Suppressor macrophage (primary cell): ENCODE measurements around the gene GDAP2.

Experiments used
- DNase-seq, 4 experiments: peaks; one replicate each; pipeline ENCODE4 v3.0.0-alpha.2; 2020 to 2022

Gene GDAP2

DNA sequence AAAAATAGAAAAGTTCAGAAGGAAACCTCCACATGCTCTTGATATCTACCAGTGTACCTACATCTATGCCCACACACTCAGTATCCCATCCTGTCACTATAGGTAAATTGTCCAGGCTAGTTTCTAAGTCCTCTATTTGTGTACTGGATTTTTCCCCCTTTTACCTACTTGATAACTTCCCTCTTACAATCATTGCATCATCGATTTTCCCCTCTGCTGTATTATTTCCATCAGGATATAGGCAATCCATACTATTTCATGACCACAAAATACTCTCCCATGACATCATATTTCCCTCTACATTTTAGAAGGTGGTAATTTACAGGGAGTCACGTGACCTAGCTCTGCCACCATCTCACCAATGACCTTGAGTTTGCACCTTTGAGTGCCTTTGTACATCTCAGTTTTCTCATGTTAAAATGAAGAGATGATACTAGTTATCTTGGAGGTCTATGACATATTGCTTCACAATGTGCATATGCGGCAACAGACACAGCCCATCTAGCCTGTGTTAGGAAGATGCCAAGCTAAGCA is 88.2 kb downstream of the GDAP2 start:
- no peak for DNase-seq

DNA sequence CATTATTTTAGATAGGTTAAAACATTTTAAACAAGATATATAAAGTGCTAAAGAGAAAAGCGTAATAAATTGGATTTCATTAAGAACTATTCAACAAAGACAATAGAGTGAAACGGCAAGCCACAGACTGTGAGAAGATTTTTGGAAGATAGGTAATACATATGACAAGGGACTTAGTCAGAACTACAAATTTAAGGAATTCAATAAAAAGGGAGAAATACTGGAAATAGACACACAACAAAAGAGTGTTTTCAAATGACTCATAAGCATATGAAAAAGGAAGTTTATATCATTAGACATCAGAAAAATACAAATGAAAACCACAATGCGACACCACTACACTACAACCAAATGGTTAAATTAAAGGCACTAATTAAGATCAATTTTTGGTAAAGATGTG is 90.5 kb downstream of the GDAP2 start:
- no peak for DNase-seq

- no peak for DNase-seq
Observed at GRCh38 chr1:117836069-117836468, 93.4 kb downstream of the GDAP2 start.

- DNase-seq = no peak
Observed at GRCh38 chr1:117834416-117834815, 95.0 kb downstream of the GDAP2 start.

DNA sequence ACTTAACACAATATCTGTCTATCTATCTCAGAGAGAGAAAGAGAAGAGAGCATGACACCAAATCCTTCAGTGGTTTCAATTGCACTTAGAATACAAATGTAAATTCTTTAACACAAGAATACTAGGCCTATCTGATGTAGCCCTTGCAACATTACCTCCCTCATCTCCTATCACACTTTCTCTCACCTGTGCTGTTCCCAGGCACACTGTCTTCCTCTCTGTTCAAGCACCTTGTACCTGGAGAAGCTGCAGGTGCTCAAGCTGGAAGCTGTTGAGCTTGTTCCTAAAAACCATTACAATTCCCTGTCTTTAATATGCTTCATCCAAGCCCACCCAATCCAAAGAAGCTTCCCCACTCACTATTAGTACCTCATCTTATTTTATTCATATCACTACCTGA is 97.0 kb downstream of the GDAP2 start:
- no peak for DNase-seq

DNA sequence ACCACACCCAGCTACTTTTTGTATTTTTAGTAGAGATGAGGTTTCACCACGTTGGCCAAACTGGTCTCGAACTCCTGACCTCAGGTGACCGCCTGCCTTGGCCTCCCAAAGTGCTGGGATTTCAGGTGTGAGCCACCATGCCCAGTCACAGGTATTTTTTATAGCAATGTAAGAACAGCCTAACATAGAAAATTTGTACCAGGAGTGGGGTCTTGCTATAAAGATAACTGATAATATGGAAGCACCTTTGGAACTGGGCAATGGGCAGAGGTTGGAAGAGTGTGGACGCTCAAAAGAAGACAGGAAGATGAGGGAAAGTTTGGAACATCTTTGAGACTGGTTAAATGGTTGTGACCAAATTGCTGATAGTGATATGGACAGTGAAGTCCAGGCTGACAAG is 99.2 kb downstream of the GDAP2 start:
- DNase-seq = no peak

- DNase-seq = no peak
Observed at GRCh38 chr1:117828201-117828600, 101.2 kb downstream of the GDAP2 start.

DNA sequence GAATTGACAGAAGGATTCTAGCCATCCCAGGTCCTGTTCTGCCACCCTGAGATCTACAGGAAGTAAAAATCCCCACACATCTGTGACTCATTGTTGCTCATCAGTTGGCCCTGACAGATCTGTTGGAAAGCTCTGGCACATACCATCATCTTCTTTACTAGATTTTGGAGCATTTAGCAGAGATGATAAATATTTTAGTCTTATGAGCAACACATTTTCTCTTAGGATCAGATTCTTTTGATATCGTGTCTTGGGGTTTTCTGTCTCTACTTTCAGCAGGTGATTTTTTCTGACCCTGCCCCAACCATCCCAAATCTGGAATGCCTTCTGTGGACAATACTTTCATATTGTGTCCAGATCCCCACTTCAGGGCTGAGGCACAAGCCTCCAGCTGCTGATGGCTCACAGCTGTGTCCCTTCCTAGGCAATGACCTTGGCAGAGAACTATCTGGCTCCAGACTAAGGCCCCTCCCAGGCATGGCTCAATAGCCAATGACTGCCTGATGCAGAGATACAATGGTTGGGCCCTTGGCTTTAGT is 102.8 kb downstream of the GDAP2 start:
- DNase-seq = peak; percentile 8 to 45 (median 20)

DNA sequence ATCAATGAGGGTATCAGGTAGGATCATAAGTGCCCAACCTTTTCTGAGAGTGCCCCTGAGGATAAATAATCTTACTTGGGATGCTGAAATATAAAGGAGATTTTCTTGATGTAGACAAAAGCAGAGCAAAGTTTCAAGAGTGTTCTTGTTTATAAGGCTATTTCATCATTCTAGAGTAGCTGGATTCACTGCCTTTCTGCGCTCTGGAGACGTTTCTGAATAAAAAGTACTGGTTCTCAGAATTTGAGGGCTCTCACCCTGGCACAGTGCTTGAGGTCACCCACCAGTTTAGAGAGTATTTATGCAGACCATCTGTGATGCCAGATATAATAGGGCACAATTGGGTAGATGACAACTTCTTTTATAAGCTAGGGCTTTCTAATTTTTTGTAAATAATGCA is 103.3 kb downstream of the GDAP2 start:
- DNase-seq = no peak

GRCh38 chr1:117825414-117825813 is 104.0 kb downstream of the GDAP2 start:
- DNase-seq = no peak

- DNase-seq = no peak
Observed at GRCh38 chr1:117824616-117825015, 104.8 kb downstream of the GDAP2 start.

DNA sequence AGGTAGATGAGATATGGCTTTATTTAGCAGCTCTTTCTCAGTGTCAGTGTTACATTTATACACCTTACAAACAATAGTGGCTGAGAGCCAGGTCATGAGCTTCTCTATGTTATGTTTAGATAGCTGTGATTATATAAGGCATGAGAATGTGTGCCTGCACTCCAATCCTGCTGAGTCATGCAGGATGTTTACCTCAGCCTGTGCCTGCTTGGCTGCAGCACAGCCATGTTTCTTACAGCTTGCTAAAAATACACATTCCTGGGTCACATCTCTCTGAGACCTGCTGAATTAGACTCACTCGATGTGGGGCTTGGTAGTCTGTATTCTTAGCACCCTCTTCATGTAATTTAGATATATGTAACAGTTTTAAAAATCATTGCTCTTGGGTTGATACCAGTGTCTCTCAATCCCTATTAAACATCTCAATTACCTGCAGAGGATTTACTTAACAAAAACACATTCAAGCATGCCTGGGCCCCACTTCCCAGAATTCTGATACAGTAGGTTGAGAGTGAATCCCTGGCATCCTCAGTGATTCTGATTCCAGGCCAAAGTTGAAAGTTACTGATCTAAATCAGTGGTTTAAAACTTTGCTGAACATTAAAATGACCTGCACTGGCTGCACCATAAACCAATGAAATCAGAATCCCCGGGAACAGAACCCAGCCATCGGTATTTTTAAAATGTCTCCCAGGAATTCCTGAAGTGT is 107.5 kb downstream of the GDAP2 start:
- no peak for DNase-seq

GRCh38 chr1:117821382-117821755 is 108.1 kb downstream of the GDAP2 start:
- no peak for DNase-seq

GRCh38 chr1:117820694-117821381 is 108.6 kb downstream of the GDAP2 start:
- no peak for DNase-seq

GRCh38 chr1:117820096-117820495 is 109.3 kb downstream of the GDAP2 start:
- DNase-seq = no peak

DNA sequence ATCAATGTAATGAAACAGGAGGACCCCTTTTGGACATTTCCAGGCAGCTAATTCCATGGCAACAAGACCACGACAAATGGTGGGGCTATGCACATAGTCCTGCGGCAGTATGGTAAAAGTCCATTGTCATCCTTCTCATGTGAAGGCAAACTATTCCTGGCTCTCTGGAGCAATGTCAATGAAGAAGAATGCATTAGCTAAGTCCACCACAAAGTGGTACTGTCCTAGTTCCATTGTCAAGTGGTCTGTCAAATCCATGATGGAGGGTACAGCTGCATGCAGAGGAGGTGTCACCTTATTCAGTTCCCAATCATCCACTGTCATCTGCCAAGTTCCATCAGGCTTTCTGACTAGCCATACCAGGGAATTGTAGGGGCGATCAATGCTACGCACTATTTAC is 110.1 kb downstream of the GDAP2 start:
- DNase-seq = no peak

- no peak for DNase-seq
Observed at GRCh38 chr1:117818456-117818855, 111.0 kb downstream of the GDAP2 start.

DNA sequence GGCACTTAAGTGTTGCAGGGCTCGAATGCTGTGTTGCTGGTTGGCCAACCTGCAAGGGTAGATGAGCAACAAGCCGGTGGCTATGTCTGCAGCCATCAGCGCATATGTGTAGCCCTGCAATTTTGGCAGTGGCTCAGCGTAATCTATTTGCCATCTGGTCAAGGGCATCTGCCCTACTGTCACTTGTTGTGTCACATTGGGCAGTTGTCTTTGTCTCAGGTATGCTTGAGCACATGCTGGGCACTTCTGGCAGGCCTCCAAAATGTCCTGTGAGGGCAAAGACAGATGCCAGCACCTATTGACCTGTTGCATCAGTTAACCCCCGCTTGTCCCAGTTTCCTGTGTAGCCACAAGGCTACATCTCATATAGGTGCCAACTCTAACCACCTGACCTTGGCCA is 111.8 kb downstream of the GDAP2 start:
- DNase-seq = no peak

DNA sequence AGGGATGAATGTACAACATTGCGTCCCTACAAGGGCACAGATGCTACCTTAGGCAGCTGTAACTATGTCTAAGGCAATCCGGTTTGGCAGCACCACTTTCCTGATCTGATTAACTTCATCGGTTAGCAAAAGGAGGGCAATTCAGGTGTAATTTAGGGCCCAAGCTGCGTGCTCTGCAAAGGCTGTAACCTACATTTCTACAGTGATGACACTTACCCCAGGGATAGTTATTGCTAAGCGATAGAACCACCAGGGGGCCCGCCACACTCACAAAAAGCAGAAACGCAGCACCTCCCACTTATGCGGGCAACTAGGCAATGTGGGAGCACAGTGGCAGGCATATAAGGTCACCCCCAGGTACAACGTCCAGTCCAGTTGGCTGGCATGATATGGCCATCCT is 113.5 kb downstream of the GDAP2 start:
- DNase-seq = no peak

GRCh38 chr1:117814856-117815797 is 114.3 kb downstream of the GDAP2 start:
- DNase-seq = no peak
